BE2C (cell line): ENCODE data around the gene CUBN.

Experiments
- DNase-seq: peaks from one replicate; pipeline ENCODE4 v3.0.0-alpha.2; 2020
- H3K27me3 ChIP-seq: fragments of 250-450 bp; sonication (Bioruptor Pico); 2 replicates; pipeline ENCODE4 v1.5.1; 2020; ENCODE audit warnings: mild to moderate bottlenecking
- H3K36me3 ChIP-seq: fragments of 250-450 bp; sonication (Bioruptor Pico); 2 replicates; pipeline ENCODE4 v1.5.1; 2020; ENCODE audit warnings: mild to moderate bottlenecking
- H3K4me1 ChIP-seq: fragments of 250-450 bp; sonication (Bioruptor Pico); 2 replicates; pipeline ENCODE4 v1.5.1; 2020
- H3K4me3 ChIP-seq: 2 replicates; pipeline ENCODE4 v1.5.1; 2011; ENCODE audit warnings: low read depth, low read length
- H3K9me3 ChIP-seq: fragments of 250-450 bp; sonication (Bioruptor Pico); 2 replicates; pipeline ENCODE4 v1.5.1; 2020
- CTCF ChIP-seq: IDR thresholded peaks from 2 replicates; pipeline ENCODE4 v1.5.1; 2012; ENCODE audit warnings: mild to moderate bottlenecking, low read depth, low read length

CUBN gene

GRCh38 chr10:16909961-16910792 lies 219.4 kb downstream of the CUBN start:
- Histone ChIP-seq H3K9me3 (no peaks in the 10 kb centered on the region), H3K27me3 (no peaks in the 10 kb centered on the region), H3K4me3 (no peak overlapping the region), H3K36me3 (no peaks in the 10 kb centered on the region), H3K4me1 (no peaks in the 10 kb centered on the region)
- DNase-seq, result no peak
- no peak for TF ChIP-seq CTCF

GRCh38 chr10:16909271-16909767 lies 220.3 kb downstream of the CUBN start:
- Histone ChIP-seq H3K36me3 (no peaks in the 10 kb centered on the region), H3K4me1 (no peaks in the 10 kb centered on the region), H3K9me3 (no peaks in the 10 kb centered on the region), H3K4me3 (no peak overlapping the region), H3K27me3 (no peaks in the 10 kb centered on the region)
- DNase-seq, result no peak
- no peak for TF ChIP-seq CTCF

- H3K36me3 ChIP-seq, result no peaks in the 10 kb centered on the region
- no peaks in the 10 kb centered on the region for H3K27me3 ChIP-seq
- H3K4me1 ChIP-seq, result no peaks in the 10 kb centered on the region
- no peak for TF ChIP-seq CTCF
- H3K9me3 ChIP-seq, result no peaks in the 10 kb centered on the region
- no peak for DNase-seq
- H3K4me3 ChIP-seq, result no peak overlapping the region
These were observed 221.9 kb downstream of the CUBN start for GRCh38 chr10:16907687-16908086.

- Histone ChIP-seq H3K9me3 (no peaks in the 10 kb centered on the region), H3K4me1 (no peaks in the 10 kb centered on the region), H3K36me3 (no peaks in the 10 kb centered on the region), H3K4me3 (no peak overlapping the region), H3K27me3 (no peaks in the 10 kb centered on the region)
- no peak for TF ChIP-seq CTCF
- no peak for DNase-seq
These were observed 224.3 kb downstream of the CUBN start for GRCh38 chr10:16905320-16905719.

GRCh38 chr10:16904639-16905061 lies 225.0 kb downstream of the CUBN start:
- H3K4me1 ChIP-seq, result no peaks in the 10 kb centered on the region
- TF ChIP-seq CTCF, result no peak
- H3K4me3 ChIP-seq, result no peak overlapping the region
- no peaks in the 10 kb centered on the region for H3K27me3 ChIP-seq
- H3K36me3 ChIP-seq, result no peaks in the 10 kb centered on the region
- DNase-seq, result no peak
- no peaks in the 10 kb centered on the region for H3K9me3 ChIP-seq

- no peak for DNase-seq
- Histone ChIP-seq H3K27me3 (no peaks in the 10 kb centered on the region), H3K9me3 (no peaks in the 10 kb centered on the region), H3K4me1 (no peaks in the 10 kb centered on the region), H3K4me3 (no peak overlapping the region), H3K36me3 (no peaks in the 10 kb centered on the region)
- no peak for TF ChIP-seq CTCF
These were observed 225.6 kb downstream of the CUBN start for GRCh38 chr10:16904049-16904448.
